Sigmoid colon (tissue), 7 donors: ENCODE measurements around the gene GID4. TPM values are rescaled to one million over a fixed set of nuclear protein-coding genes. Genes with fewer than 3 reads are reported as not detected.

Experiments
- DNase-seq: peaks from one replicate; pipeline ENCODE4 v3.0.0-alpha.2; 2019
- H3K27ac ChIP-seq, 4 donors: fragments of 200-600 bp; sonication (generic); one replicate each; pipeline ENCODE4 v1.5.1; 2016 to 2019; ENCODE audit warnings: mild to moderate bottlenecking in 1 of 4
- H3K27me3 ChIP-seq, 3 donors: fragments of 200-600 bp; sonication (generic); one replicate each; pipeline ENCODE4 v1.5.1; 2019; ENCODE audit warnings: mild to moderate bottlenecking in 1 of 3
- H3K36me3 ChIP-seq, 4 donors: fragments of 200-600 bp; sonication (generic); one replicate each; pipeline ENCODE4 v1.5.1; 2016 to 2019
- H3K4me1 ChIP-seq, 4 donors: fragments of 200-600 bp; sonication (generic); one replicate each; pipeline ENCODE4 v1.5.1; 2017 to 2019
- H3K4me3 ChIP-seq, 4 donors: fragments of 200-600 bp; sonication (generic); one replicate each; pipeline ENCODE4 v1.5.1; 2017 to 2019; ENCODE audit warnings: mild to moderate bottlenecking in 2 of 4, moderate library complexity in 1 of 4
- H3K9me3 ChIP-seq, 4 donors: fragments of 200-600 bp in 3 of 4; sonication (generic) in 3 of 4; one replicate each; pipeline versions ENCODE4 v1.5.1 to v1.6.1; 2013 to 2019
- EP300 ChIP-seq, 4 donors: sonication (generic); formaldehyde crosslinking; IDR thresholded peaks; one replicate each; pipeline ENCODE4 v1.6.1; 2017; ENCODE audit warnings: antibody characterized with exemption in 4 of 4
- POLR2A ChIP-seq, 2 donors: fragments of 450-650 bp; IDR thresholded peaks; one replicate each; pipeline ENCODE4 v1.6.1; 2016; ENCODE audit warnings: antibody characterized with exemption in 2 of 2, mild to moderate bottlenecking in 2 of 2, moderate library complexity in 2 of 2
- POLR2AphosphoS5 ChIP-seq, 4 donors: sonication (generic); formaldehyde crosslinking; IDR thresholded peaks; one replicate each; pipeline ENCODE4 v1.6.1; 2017; ENCODE audit warnings: antibody characterized with exemption in 4 of 4
- WGBS, 2 donors: extraction: QIAGEN DNeasy Blood & Tissue Kit; methylation state at CpG; one replicate each; pipeline ENCODE4 v1.1.7; 2013; 5-methylcytosine and 5-hydroxymethylcytosine counted together
- intact Hi-C: fragments of 100-400 bp; cut with DNase I; formaldehyde crosslinking; loops from one replicate; pipeline ENCODE4 v1.15.1; 2023
- polyA plus RNA-seq, 3 donors: library from polyadenylated mRNA; stranded (reverse); fragments of 200-250 nt; gene quantifications; one replicate each; pipeline ENCODE4 v1.2.3, GENCODE V29; 2013
- total RNA-seq, 4 donors: library from RNA; depleted of rRNA; stranded (reverse); fragments of >200 nt; gene quantifications; one replicate each; pipeline ENCODE4 v1.1.0, GENCODE V29; 2016
- TF ChIP-seq, protein P1 (sequence below), 4 experiments: fragments of 450-650 bp in 3 of 4; fragments of 200-600 bp in 1 of 4; IDR thresholded peaks; one replicate each; pipeline ENCODE4 v1.5.1; 2016 to 2019; ENCODE audit warnings: antibody characterized with exemption in 4 of 4, mild to moderate bottlenecking in 3 of 4, moderate library complexity in 2 of 4
- donor health status: healthy with polysubstance abuse.
- donor health status: Bipolar disorder and iron deficiency.
- donor health status: healthy.

Gene GID4
- total and polyA plus RNA-seq, 7 donors: 2.8 to 25.2 (median 20.0) TPM

DNA sequence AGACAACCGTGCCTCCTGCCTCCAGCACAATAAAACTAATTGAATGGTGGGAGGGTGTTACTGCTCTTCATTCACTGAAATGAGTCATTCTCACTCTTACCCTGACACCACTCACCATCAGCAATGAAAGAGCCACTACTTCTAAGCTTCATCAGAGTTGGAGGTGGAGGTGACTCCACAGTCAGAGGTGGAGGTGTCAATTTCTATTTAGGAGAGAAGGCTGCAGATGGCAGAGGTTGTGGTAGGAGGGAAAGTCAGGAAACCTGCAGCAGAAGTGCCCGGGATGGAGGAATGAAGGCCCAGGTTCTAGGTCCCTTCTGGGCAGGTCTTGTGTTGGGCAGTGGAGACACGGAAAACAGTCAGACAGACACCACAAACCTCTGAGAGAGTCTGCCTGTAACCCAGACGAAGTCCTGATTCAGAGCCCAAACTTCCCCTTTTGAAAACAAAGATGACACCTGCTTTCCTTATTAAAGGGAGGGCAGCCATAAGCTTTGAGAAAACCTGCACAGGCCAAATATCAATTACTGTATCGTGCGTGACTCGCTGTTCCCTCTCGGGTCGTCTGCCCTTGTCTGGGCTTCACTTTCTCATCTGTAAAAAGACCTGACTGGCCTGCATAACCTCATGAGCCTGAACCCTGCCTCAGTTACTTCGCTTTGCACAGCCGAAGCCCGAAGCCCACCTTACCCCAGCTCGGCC is 908 bp upstream of the GID4 start:
- DNase-seq: no peak
- Histone ChIP-seq H3K27ac (peak overlapping the region; percentile 84 to 91 (median 89)), H3K4me3 (peak overlapping the region; percentile 74 to 96 (median 86)), H3K36me3 (no peaks in the 10 kb centered on the region), H3K9me3 (no peaks in the 10 kb centered on the region), H3K27me3 (no peaks in the 10 kb centered on the region), H3K4me1 (peaks cover 0 to 45% (median 37%) of the 10 kb centered on the region in 4 donors)
- intact Hi-C loops: loop anchor here (2.0 to 5.0 kb wide), 4 partner anchors 66 to 357 kb away; partner anchors contain the start of genes DRC3, RAI1 and TOM1L2
- TF ChIP-seq POLR2A (IDR thresholded peaks at IDR 0.05) (no peak), EP300 (IDR thresholded peaks at IDR 0.05) (no peak), POLR2AphosphoS5 (IDR thresholded peaks at IDR 0.05) (no peak)
- TF ChIP-seq, protein P1, sequence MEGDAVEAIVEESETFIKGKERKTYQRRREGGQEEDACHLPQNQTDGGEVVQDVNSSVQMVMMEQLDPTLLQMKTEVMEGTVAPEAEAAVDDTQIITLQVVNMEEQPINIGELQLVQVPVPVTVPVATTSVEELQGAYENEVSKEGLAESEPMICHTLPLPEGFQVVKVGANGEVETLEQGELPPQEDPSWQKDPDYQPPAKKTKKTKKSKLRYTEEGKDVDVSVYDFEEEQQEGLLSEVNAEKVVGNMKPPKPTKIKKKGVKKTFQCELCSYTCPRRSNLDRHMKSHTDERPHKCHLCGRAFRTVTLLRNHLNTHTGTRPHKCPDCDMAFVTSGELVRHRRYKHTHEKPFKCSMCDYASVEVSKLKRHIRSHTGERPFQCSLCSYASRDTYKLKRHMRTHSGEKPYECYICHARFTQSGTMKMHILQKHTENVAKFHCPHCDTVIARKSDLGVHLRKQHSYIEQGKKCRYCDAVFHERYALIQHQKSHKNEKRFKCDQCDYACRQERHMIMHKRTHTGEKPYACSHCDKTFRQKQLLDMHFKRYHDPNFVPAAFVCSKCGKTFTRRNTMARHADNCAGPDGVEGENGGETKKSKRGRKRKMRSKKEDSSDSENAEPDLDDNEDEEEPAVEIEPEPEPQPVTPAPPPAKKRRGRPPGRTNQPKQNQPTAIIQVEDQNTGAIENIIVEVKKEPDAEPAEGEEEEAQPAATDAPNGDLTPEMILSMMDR (IDR thresholded peaks at IDR 0.05): no peak
- 1 to 4% methylated on average over 13 of the region's 13 CpGs for WGBS, 2 donors

DNA sequence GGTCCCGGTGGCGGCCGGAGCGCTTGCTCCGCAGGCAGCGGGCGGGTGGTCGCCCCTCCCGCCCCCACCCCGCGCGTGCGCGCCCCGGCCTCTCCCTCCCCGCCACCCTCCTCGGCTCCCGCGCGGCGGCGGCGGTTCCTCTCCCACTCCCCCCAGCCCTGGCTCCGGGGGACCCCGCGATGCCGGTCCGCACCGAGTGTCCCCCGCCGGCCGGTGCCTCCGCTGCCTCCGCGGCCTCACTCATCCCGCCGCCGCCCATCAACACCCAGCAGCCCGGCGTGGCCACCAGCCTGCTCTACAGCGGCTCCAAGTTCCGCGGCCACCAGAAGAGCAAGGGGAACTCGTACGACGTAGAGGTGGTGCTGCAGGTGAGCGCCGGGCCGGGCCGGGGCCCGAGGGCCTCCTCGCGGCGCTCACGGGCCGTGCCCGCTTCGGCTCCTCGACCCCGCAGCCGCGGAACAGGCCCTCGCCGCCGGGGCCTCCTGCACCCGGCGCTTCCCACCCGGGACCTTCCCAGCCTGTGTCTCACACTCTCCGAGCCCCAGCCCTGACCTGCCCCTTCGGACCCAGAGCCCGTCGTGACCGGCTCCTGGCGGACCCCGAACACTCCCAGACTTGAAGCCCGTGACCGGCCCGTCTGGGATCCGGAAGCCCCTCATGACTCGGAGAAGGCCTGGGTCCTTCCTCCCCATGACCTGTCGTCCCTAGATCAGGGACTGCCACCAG is 490 bp downstream of the GID4 start:
- TF ChIP-seq, protein P1 (IDR thresholded peaks at IDR 0.05): no peak
- TF ChIP-seq EP300 (IDR thresholded peaks at IDR 0.05): no peak
- TF ChIP-seq POLR2AphosphoS5 (IDR thresholded peaks at IDR 0.05): no peak
- no peak for TF ChIP-seq POLR2A (IDR thresholded peaks at IDR 0.05)
- intact Hi-C loops: loop anchor here (2.0 to 5.0 kb wide), 4 partner anchors 67 to 359 kb away; partner anchors contain the start of genes DRC3, RAI1 and TOM1L2
- Histone ChIP-seq H3K9me3 (no peaks in the 10 kb centered on the region), H3K4me1 (peaks cover 0 to 45% (median 37%) of the 10 kb centered on the region in 4 donors), H3K36me3 (no peaks in the 10 kb centered on the region), H3K27me3 (no peaks in the 10 kb centered on the region), H3K4me3 (peak overlapping the region; percentile 80 to 96 (median 87)), H3K27ac (peak overlapping the region; percentile 84 to 91 (median 89))
- DNase-seq: peak; percentile 74
- 1% methylated on average over 81 of the region's 81 CpGs for WGBS, 2 donors

DNA sequence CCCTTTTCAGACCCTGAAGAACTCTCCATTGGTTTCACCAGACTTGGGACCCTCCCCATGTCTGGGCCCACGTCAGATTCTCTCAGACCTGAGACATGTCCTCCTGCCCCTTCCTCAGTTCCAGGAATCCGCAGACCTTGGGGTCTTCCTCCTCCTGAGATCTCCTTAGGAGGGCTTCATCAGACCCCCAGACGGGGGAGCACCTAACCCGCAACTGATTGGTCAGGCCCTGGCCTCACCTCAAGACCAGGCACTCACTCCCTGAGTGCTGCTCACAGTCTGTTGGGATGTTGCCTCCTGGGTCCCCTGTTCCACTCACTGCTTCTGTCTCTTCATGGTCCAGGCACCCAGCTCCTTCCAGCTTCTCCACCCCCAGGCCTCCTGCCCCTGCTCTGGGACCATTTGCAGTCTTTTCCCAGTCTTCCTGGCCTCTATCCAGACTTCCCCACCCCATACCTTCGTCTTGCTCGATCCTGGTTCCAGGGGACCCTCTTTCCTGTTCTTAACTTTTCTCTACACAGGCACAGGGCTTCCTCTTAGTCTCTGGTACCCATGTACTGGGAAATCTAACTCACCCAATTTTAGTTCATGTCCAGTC is 1.2 kb downstream of the GID4 start:
- Histone ChIP-seq H3K36me3 (peaks cover 0 to 7% (median 0%) of the 10 kb centered on the region in 4 donors), H3K4me1 (peaks cover 0 to 45% (median 37%) of the 10 kb centered on the region in 4 donors), H3K9me3 (no peaks in the 10 kb centered on the region), H3K4me3 (peak overlapping the region; percentile 80 to 96 (median 87)), H3K27ac (peak overlapping the region; percentile 84 to 91 (median 89)), H3K27me3 (no peaks in the 10 kb centered on the region)
- intact Hi-C loops: no loop called here
- 19 to 35% methylated on average over 6 of the region's 6 CpGs for WGBS, 2 donors
- DNase-seq: no peak
- TF ChIP-seq POLR2A (IDR thresholded peaks at IDR 0.05) (no peak), EP300 (IDR thresholded peaks at IDR 0.05) (no peak)

DNA sequence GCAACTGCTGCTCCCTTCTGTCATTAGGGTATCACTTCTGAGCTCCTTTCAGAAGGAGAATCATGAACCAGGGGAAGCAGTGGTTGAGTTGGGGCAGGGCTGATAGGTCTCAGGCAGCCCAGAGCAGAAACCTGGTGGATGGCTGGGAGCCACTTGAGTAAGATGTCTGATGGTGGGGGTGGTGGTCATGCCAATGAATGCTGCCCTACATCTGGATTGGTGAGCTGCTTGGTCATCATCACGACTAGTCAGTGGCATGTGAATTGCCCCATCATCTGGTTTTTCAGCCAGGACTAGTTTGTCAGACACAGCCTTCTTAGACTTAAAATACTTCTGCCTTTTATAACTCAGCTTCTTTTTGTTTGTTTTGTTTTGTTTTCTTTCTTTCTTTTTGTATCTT is 2.6 kb downstream of the GID4 start:
- H3K9me3 ChIP-seq: no peaks in the 10 kb centered on the region
- no peaks in the 10 kb centered on the region for H3K27me3 ChIP-seq
- H3K4me3 ChIP-seq: no peak overlapping the region
- intact Hi-C loops: no loop called here
- no peak overlapping the region for H3K27ac ChIP-seq
- peaks cover 0 to 17% (median 4%) of the 10 kb centered on the region in 4 donors for H3K36me3 ChIP-seq
- TF ChIP-seq, protein P1 (IDR thresholded peaks at IDR 0.05): no peak
- TF ChIP-seq POLR2A (IDR thresholded peaks at IDR 0.05) (no peak), EP300 (IDR thresholded peaks at IDR 0.05) (no peak), POLR2AphosphoS5 (IDR thresholded peaks at IDR 0.05) (no peak)
- peaks cover 0 to 43% (median 37%) of the 10 kb centered on the region in 4 donors for H3K4me1 ChIP-seq
- WGBS, 2 donors: 42 to 48% methylated on average over 1 of the region's 1 CpG
- DNase-seq: no peak

DNA sequence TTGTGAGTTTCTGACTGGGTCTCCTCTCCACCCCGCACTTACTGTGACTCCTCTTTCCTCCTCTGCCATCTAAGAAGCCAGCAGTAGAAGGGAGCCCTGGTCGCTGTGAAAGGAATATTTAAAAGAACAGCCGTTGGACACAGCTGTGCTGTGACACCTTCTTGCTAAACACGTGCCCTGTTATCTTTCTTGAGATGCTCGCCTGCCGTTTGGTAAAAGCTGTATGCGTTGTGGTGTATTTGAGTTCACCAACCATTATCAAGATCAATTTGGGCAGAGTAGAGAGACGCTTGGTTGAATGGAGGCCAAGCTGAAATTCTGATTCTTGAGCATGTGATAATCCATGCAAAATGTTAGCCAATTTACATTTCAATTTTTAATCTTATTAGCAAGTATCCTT is 3.8 kb downstream of the GID4 start:
- Histone ChIP-seq H3K4me3 (no peak overlapping the region), H3K36me3 (peaks cover 0 to 29% (median 4%) of the 10 kb centered on the region in 4 donors), H3K9me3 (no peaks in the 10 kb centered on the region), H3K4me1 (peaks cover 0 to 32% (median 27%) of the 10 kb centered on the region in 4 donors), H3K27ac (no peak overlapping the region), H3K27me3 (no peaks in the 10 kb centered on the region)
- intact Hi-C loops: no loop called here
- 90 to 92% methylated on average over 8 of the region's 8 CpGs for WGBS, 2 donors
- no peak for DNase-seq
- TF ChIP-seq, protein P1 (IDR thresholded peaks at IDR 0.05): no peak
- TF ChIP-seq POLR2AphosphoS5 (IDR thresholded peaks at IDR 0.05) (no peak), POLR2A (IDR thresholded peaks at IDR 0.05) (no peak), EP300 (IDR thresholded peaks at IDR 0.05) (no peak)
